Stomach smooth muscle (tissue), 2 donors: ENCODE results near the gene OR4D11.
"Not testable (repeated sequence)": the region's sequence is repeated elsewhere in the genome, so short reads cannot be mapped to it uniquely, and the experiment has no call there.

Source experiments
- H3K27ac ChIP-seq: one replicate; pipeline ENCODE4 v1.7.0; 2013; ENCODE audit warnings: mild to moderate bottlenecking, low read length, inconsistent platforms
- H3K27me3 ChIP-seq, 2 donors: one replicate each; pipeline ENCODE4 v1.7.0; 2013; ENCODE audit warnings: low read length in 2 of 2; ENCODE audit not compliant: insufficient read depth in 2 of 2, control insufficient read depth in 1 of 2
- H3K36me3 ChIP-seq, 2 donors: one replicate each; pipeline ENCODE4 v1.7.0; 2013; ENCODE audit warnings: low read length in 2 of 2; ENCODE audit not compliant: control insufficient read depth in 2 of 2, insufficient read depth in 2 of 2
- H3K4me1 ChIP-seq: one replicate; pipeline ENCODE4 v1.7.0; 2013; ENCODE audit warnings: low read length; ENCODE audit not compliant: control insufficient read depth, insufficient read depth
- H3K4me3 ChIP-seq, 2 donors: one replicate each; pipeline ENCODE4 v1.7.0; 2013; ENCODE audit warnings: low read length in 2 of 2
- H3K9ac ChIP-seq, 2 donors: one replicate each; pipeline ENCODE4 v1.7.0; 2013; ENCODE audit warnings: low read length in 2 of 2, mild to moderate bottlenecking in 1 of 2
- H3K9me3 ChIP-seq, 2 donors: one replicate each; pipeline ENCODE4 v1.7.0; 2013; ENCODE audit warnings: low read length in 2 of 2; ENCODE audit not compliant: control insufficient read depth in 2 of 2
- donor health status: healthy.
- donor health status: Pancreatic carcinoma.

The OR4D11 gene

DNA sequence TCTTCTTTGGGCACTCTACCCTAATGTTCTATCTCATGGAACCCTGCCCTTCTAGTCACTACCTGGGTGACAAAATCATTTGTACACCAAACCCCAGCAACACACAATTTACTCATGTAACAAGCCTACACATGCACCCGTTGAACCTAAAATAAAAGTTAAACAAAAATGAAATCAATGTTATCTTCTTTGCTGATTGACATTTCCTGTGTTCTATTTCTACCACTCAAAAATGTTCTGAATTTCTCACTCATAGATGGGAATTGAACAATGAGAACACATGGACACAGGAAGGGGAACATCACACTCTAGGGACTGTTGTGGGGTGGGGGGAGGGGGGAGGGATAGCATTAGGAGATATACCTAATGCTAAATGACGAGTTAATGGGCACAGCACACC is 16.8 kb downstream of the OR4D11 start:
- H3K27me3 ChIP-seq = not testable (repeated sequence)

DNA sequence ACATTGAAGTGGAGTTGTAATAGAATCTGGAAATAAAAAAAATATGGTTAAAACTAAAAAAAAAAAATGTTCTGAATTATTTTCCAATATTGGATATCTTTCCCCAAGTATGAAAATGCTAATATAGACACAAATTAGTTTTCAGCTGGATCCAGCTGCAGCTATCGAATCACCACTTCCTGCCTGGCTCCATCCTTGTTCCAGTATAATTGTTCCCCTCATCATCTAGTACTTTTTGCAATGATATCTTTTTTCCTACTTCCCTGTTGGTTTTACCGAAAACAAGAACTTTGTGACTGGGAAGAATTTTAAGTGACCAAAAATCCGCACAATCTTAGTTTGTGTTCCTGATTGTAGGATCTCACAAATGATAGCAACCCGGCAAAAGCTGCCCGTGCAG is 17.4 kb downstream of the OR4D11 start:
- H3K9me3 ChIP-seq = no peaks in the 10 kb centered on the region
- no peaks in the 10 kb centered on the region for H3K27me3 ChIP-seq
- H3K9ac ChIP-seq = no peak overlapping the region
- no peaks in the 10 kb centered on the region for H3K4me1 ChIP-seq
- H3K27ac ChIP-seq = no peak overlapping the region
- H3K36me3 ChIP-seq = no peaks in the 10 kb centered on the region
- no peak overlapping the region for H3K4me3 ChIP-seq

More for the DNA sequence above, 16.8 kb downstream of the OR4D11 start:
- not testable (repeated sequence) for H3K9me3 ChIP-seq, H3K4me1 ChIP-seq, H3K27ac ChIP-seq, H3K36me3 ChIP-seq, H3K9ac ChIP-seq, H3K4me3 ChIP-seq

DNA sequence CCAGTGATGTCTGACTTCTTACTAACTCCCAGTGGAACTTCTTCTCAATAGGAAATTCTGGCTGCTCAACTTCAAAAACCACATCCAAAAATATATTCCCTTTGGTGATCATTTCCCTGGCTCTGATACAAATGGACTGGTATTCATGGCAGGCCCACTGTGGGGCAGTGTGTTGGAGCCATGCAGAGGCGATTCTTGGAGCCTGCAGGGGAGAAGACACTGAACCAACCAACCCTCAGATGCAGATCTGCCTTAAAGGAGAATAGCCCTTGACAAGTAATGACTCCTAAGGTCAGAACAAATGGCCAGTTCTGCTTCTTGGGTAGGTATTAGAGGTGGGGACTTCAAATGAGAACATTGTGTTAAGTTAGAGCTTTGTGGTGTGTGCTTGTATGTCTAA is 20.2 kb downstream of the OR4D11 start:
- H3K4me1 ChIP-seq = no peaks in the 10 kb centered on the region
- no peak overlapping the region for H3K4me3 ChIP-seq
- no peaks in the 10 kb centered on the region for H3K9me3 ChIP-seq
- H3K27me3 ChIP-seq = peaks cover 0 to 2% of the 10 kb centered on the region in 2 donors
- H3K36me3 ChIP-seq = no peaks in the 10 kb centered on the region
- H3K9ac ChIP-seq = no peak overlapping the region
- no peak overlapping the region for H3K27ac ChIP-seq

DNA sequence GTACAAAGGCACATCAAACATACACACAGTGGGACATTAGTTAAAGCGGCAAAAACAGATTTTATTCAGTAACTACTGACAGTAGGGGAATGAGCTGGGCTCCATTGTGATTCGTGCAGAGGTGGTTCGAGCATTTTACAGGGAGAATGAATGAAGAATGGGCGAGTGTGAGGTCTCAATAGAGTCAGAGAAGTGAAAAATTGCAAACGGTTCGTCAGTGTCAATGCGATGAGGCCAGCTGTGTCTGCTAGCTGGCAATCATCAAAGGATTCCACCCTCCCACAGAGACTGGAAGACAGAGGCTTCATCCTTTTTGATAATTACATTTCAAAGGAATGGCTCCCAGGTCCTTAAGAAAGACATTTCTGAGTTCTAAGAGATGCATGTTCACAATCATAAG is 25.3 kb downstream of the OR4D11 start:
- Histone ChIP-seq H3K4me3 (no peak overlapping the region), H3K9me3 (no peaks in the 10 kb centered on the region), H3K27me3 (peaks cover 0 to 2% of the 10 kb centered on the region in 2 donors), H3K9ac (no peak overlapping the region), H3K4me1 (no peaks in the 10 kb centered on the region), H3K36me3 (no peaks in the 10 kb centered on the region), H3K27ac (no peak overlapping the region)

DNA sequence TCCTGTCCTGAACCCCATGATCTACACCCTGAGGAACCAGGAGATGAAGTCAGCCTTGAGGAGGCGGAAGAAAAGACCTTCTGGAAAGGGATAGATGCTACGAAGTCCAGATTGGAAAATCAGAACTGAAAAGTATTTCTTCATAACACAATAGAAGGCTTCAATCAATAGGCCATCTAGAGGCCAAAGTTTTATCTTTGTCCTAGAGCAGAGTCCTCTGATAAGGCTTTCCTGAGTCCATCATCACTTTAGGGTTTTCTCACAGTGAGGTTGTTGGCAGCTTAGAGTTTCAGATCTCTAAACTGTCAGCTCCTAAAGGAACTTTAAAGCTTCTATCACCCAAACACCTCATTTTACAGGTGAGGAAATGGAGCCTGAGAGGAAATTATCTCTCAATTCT is 29.2 kb downstream of the OR4D11 start:
- Histone ChIP-seq H3K36me3 (no peaks in the 10 kb centered on the region), H3K27me3 (peaks cover 0 to 2% of the 10 kb centered on the region in 2 donors), H3K9ac (no peak overlapping the region), H3K27ac (no peak overlapping the region), H3K9me3 (no peaks in the 10 kb centered on the region), H3K4me1 (peaks cover under 1% of the 10 kb centered on the region), H3K4me3 (no peak overlapping the region)

DNA sequence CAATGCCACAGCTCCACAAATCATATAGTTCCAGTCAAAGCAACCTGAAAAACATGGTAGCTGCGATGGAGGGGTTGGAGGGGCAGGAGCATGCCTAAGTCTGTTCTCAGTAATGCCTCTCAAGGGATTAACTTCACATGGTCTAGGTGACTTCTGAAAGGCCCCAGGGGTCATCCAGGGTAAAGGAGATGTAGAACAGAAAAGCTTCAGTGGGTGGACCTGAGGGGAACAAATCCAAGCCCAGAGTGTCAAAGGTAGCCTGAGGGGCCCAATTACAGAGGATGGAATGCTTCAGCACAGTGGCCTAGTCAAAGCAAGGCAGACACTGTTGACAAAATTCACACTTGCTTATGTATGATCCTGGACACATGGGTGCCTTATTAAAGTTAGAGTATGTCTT is 31.3 kb downstream of the OR4D11 start:
- H3K36me3 ChIP-seq = no peaks in the 10 kb centered on the region
- H3K9ac ChIP-seq = no peak overlapping the region
- no peaks in the 10 kb centered on the region for H3K9me3 ChIP-seq
- no peak overlapping the region for H3K4me3 ChIP-seq
- peaks cover 5% of the 10 kb centered on the region for H3K4me1 ChIP-seq
- no peaks in the 10 kb centered on the region for H3K27me3 ChIP-seq
- no peak overlapping the region for H3K27ac ChIP-seq

DNA sequence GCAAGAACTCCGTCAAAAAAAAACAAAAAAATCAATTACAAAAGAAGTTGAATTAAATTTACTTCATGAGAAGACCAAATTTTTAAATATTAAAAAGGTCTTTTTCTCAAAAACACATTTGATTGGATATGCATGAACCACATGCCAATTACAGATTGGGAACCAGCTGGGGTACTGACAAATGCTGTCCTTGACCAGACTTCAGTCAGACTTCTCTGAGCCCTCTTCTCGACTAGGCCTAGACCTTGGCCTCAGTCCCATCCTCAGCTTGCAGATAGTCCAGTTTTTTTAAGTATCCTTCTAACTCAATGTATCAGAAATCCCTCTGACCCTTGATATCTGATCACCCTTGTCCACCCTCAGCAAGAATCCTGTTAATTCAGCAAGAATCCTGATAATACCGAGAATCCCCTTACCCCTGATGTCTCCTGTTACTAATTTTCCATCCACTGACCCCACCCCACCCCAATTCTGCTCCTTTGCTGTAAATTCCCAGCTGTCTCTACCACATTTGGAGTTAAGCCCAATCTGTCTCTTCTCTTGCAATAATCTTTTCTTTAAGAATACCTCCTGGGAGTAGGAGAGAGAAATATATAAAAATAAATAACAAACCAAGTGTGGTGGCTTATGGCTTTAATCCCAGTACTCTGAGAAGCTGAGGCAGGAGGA is 38.9 kb downstream of the OR4D11 start:
- no peak overlapping the region for H3K27ac ChIP-seq
- H3K4me1 ChIP-seq = peaks cover 5% of the 10 kb centered on the region
- no peak overlapping the region for H3K9ac ChIP-seq
- H3K27me3 ChIP-seq = no peaks in the 10 kb centered on the region
- no peaks in the 10 kb centered on the region for H3K9me3 ChIP-seq
- H3K4me3 ChIP-seq = no peak overlapping the region
- no peaks in the 10 kb centered on the region for H3K36me3 ChIP-seq

DNA sequence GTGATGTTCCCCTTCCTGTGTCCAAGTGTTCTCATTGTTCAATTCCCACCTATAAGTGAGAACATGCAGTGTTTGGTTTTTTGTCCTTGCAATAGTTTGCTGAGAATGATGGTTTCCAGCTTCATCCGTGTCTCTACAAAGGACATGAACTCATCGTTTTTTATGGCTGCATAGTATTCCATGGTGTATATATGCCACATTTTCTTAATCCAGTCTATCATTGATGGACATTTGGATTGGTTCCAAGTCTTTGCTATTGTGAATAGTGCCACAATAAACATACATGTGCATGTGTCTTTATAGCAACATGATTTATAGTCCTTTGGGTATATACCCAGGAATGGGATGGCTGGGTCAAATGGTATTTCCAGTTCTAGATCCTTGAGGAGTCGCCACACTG is 40.3 kb downstream of the OR4D11 start:
- H3K9me3 ChIP-seq, H3K27me3 ChIP-seq, H3K27ac ChIP-seq, H3K9ac ChIP-seq, H3K4me3 ChIP-seq, H3K4me1 ChIP-seq, H3K36me3 ChIP-seq: not testable (repeated sequence)

DNA sequence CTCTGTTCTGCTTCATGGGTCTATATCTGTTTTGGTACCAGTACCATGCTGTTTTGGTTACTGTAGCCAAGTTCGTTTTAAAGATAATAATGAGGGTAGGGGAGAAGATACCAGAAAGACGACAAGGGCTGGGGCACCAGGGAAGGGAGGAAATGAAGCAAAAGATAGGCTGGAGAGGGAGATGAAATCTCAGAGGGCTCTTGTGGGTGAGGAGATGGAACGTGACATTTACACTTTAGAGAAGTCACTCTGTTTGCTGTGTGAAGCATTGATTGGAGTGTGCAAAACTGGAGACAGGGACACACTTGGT is 41.4 kb downstream of the OR4D11 start:
- Histone ChIP-seq H3K9ac (no peak overlapping the region), H3K9me3 (no peaks in the 10 kb centered on the region), H3K4me3 (no peak overlapping the region), H3K27ac (no peak overlapping the region), H3K36me3 (no peaks in the 10 kb centered on the region), H3K4me1 (no peaks in the 10 kb centered on the region), H3K27me3 (no peaks in the 10 kb centered on the region)

DNA sequence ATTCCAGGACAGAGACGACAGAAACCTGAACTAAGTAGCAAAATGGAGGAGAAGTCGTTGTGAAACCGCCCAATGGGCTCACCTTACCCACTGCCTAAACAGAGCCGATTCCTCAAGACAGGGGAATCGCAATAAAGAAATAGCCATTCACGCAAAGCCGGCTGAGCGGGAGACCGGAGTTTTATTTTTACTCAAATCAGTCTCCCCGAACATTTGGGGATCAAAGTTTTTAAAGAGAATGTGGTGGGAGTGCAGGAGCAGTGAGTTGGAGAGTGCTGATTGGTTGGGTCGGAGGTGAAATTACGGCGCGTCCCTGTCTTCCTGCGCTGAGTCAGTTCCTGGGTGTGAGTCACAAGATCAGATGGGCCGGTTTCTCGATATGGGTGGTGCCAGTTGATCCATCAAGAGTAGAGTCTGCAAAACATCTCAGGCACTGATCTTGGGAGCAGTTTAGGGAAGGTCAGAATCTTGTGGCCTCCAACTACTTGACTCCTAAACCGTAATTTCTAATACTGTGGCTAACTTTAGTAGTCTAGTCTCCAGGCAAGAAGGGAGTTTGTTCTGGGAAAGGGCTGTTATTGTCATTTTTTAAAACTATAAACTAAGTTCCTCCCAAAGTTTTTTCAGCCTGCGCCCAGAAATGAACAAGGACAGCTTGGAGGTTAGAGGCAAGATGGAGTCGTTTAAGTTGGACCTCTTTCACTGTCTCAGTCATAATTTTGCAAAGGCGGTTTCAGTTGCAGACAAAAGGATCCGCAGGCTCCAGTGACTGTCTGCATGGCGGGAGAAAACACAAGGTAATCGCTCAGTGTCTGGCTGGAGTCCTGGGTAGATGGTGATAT is 42.0 kb downstream of the OR4D11 start:
- Histone ChIP-seq H3K4me3 (no peak overlapping the region), H3K27me3 (no peaks in the 10 kb centered on the region), H3K27ac (no peak overlapping the region), H3K36me3 (no peaks in the 10 kb centered on the region), H3K9ac (no peak overlapping the region), H3K4me1 (no peaks in the 10 kb centered on the region), H3K9me3 (no peaks in the 10 kb centered on the region)

DNA sequence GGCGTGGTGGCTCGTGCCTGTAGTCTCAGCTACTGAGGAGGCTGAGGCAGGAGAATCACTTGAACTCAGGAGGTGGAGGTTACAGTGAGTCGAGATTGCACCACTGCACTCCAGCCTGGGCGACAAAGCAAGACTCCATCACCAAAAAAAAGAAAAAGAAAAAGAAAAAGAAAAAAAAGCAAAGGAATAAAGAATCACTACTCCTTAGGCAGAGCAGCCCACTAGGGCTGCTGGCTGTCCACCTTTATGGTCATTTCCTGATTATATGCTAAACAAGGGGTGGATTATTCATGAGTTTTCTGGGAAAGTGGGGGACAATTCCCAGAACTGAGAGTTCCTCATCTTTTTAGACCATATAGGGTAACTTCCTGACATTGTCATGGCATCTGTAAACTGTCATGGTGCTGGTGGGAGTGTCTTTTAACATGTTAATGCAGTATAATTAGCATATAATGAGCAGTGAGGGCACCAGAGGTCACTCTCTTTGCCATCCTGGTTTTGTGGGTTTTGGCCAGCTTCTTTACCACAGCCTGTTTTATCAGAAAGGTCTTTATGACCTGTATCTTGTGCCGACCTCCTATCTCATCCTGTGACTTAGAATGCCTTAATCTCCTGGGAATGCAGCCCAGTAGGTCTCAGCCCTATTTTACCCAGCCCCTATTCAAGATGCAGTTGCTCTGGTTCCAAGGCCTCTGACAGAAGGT is 44.4 kb downstream of the OR4D11 start:
- not testable (repeated sequence) for H3K36me3 ChIP-seq, H3K4me1 ChIP-seq, H3K27ac ChIP-seq, H3K9me3 ChIP-seq, H3K27me3 ChIP-seq, H3K4me3 ChIP-seq, H3K9ac ChIP-seq
